MG63 (cell line): ENCODE data around the gene ADCY9. TPM values are rescaled to one million over a fixed set of nuclear protein-coding genes. Genes with fewer than 3 reads are reported as not detected.
"Not testable (repeated sequence)": the region's sequence is repeated elsewhere in the genome, so short reads cannot be mapped to it uniquely, and the experiment has no call there.

ENCODE experiments used
- DNase-seq: peaks from one replicate; pipeline ENCODE4 v3.0.0-alpha.2; 2020
- H3K27me3 ChIP-seq: fragments of 250-450 bp; sonication (Bioruptor Pico); 2 replicates; pipeline ENCODE4 v1.5.1; 2020; ENCODE audit warnings: mild to moderate bottlenecking, moderate library complexity
- H3K36me3 ChIP-seq: fragments of 250-450 bp; sonication (Bioruptor Pico); 2 replicates; pipeline ENCODE4 v1.5.1; 2020; ENCODE audit warnings: mild to moderate bottlenecking, moderate library complexity
- H3K4me3 ChIP-seq: fragments of 250-450 bp; sonication (Bioruptor Pico); 2 replicates; pipeline ENCODE4 v1.5.1; 2020; ENCODE audit warnings: mild to moderate bottlenecking, moderate library complexity
- H3K9me3 ChIP-seq: fragments of 250-450 bp; sonication (Bioruptor Pico); 2 replicates; pipeline ENCODE4 v1.5.1; 2020; ENCODE audit warnings: mild to moderate bottlenecking, moderate library complexity
- total RNA-seq: library from RNA; depleted of rRNA; stranded (reverse); fragments of >200 nt; shearing (Covaris generic); gene quantifications from 2 replicates; pipeline ENCODE4 v1.2.3, GENCODE V29; 2014; ENCODE audit warnings: low replicate concordance

ADCY9 gene
- total RNA-seq, 1 experiment from 2014 or later, result 18.4 TPM

DNA sequence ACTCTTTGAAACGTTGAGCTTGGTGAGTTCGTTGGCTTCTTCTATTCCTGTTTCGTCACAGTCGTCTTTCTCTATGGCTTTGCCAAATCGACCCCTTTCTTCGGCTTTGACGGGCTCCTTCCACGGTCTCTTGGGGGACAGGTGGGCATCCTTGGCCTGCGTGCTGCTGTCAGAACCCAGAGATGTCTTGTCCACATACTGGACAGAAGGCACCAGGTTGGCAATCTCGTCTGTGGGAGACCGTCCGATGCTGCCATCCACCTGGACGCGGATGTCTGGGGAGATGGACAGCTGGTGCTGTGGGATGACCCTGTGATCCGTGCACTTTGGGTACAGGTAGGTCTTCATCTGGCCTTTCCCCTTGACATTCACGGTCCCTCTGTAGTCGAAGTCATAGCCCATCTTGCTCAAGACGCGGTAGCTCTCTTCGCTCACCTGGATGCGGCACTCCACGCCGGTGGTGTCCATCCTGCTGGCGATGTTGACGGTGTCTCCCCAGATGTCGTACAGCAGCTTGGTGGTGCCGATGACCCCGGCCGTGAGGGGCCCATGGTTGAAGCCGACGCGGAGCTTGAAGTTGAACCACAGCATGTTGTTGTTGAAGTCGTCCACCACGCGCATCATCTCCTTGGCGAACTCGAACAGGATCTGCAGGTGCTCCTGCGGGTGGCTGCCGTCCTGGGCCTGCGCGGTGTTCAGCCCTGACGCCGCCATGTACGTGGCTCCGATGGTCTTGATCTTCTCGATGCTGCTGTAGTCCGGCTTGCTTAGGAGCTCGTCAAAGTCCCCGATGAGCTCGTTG, 150.3 kb downstream of the ADCY9 start:
- H3K27me3 ChIP-seq, result no peaks in the 10 kb centered on the region
- H3K4me3 ChIP-seq, result no peak overlapping the region
- H3K36me3 ChIP-seq, result peaks cover 40% of the 10 kb centered on the region
- H3K9me3 ChIP-seq, result no peaks in the 10 kb centered on the region; the same call in 1 of the 2 replicates
- DNase-seq, result no peak

DNA sequence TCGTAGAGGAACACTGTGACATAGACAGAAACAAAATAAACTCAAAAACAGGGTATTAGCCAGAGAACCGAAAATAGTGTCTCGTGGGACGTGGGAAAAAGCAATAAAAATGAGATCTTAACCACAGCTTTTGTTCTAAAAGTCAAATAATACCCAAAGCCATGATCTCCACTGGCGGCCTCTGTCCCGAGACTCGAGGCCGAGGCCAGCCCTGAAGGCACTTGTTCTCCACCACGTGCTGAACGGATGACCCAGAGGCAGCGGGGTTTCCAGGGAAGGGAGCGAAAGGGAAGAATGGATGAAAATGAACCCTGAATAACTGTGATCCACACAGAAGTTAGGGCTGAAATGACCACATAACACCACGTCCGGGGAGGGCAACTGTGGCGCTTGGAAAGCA, 150.9 kb downstream of the ADCY9 start:
- no peaks in the 10 kb centered on the region; the same call in 1 of the 2 replicates for H3K9me3 ChIP-seq
- H3K27me3 ChIP-seq, result no peaks in the 10 kb centered on the region
- DNase-seq, result no peak

DNA sequence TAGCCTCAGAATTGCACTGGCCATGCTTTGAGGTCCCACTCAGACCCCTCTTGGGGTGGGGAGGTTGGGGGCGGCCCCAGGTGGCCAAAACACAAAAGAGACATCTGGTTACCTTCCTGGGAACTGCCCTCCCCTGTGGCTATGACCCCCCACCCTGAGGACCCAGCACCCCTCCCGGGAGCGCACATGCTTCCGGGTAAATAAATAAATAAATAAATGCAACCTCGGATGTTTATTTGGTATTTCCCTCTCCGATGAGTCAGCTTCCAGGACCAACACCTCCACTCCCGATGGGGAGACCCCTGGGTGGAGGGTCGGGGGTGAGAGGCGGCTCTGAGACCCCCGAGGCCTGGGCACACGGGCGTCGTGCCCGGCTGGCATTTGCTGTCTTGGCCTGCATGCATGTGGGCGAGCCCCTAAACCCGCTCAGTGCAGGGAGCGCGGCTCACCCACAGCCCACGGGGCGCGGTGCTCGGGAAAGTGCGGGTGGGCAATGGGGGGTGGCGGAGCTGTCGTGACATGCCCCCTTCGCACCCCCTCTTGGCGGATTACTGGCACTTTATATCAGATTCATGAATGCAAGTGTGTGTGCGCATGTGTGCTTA, 151.5 kb downstream of the ADCY9 start:
- Histone ChIP-seq H3K4me3 (no peak overlapping the region), H3K36me3 (peaks cover 28% of the 10 kb centered on the region), H3K9me3 (no peaks in the 10 kb centered on the region; the same call in 1 of the 2 replicates), H3K27me3 (no peaks in the 10 kb centered on the region)
- no peak for DNase-seq

More for the DNA sequence above, 150.9 kb downstream of the ADCY9 start:
- Histone ChIP-seq H3K36me3 (peaks cover 33% of the 10 kb centered on the region), H3K4me3 (no peak overlapping the region)

DNA sequence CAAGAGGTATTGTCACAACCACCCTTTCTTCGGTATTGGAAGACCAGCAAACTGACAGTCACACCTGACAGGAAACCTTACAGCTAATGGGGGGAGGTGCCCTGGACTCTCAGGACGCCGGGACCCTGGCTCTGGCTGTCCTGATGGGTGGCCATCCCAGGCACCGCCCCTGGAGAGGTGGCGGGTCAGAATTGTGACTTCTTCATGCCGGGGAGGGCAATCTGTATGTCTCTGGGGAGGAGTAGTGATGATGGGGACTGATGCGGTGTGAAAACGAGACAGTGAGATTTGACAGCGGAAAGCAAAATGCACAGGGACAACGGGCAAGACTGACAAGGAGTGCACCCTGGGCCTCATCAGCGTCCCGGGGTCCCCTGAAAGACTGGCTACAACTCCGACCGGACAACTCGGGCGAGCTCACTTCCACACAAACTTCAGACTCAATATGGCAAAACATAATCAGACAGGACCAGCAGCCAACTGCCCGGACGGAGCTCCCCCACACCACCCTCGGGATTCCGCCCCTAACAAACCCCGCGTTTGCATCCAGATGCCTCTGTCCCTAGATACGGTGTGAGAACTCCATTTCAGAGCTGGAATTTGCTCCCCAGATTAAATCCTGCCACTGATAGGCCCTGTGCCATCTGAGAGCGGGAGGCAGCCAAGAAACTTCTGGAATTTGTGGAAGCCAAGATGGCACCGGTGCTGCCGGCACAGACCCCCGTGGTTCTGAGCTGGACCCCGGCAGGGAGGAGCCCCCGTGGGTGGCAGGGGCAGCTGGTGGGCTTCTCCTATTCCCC, 152.2 kb downstream of the ADCY9 start:
- Histone ChIP-seq H3K4me3 (no peak overlapping the region), H3K27me3 (no peaks in the 10 kb centered on the region), H3K36me3 (peaks cover 26% of the 10 kb centered on the region), H3K9me3 (no peaks in the 10 kb centered on the region; the same call in 1 of the 2 replicates)
- no peak for DNase-seq

DNA sequence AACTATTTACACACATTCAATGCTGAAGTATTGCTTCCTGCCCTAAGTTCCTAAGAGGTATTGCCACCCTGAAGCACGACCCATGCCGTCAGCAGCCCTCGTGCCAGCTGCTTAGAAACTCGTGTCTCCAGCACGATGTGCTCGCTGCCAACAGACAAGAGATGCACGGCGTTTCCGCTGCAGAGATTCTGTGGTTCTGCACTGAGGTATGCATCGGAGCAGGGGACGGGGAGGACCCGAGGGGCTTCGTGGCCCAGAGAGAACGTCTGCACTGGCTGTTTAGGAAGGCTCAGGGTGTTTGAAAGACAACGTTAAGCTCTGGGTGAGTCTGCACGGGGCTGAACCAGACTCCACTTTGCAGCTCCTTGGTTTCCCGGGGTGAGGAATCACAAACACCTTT, 153.0 kb downstream of the ADCY9 start:
- H3K27me3 ChIP-seq, result no peaks in the 10 kb centered on the region
- H3K4me3 ChIP-seq, result no peak overlapping the region
- no peaks in the 10 kb centered on the region; the same call in 1 of the 2 replicates for H3K9me3 ChIP-seq
- H3K36me3 ChIP-seq, result peaks cover 23% of the 10 kb centered on the region
- no peak for DNase-seq

DNA sequence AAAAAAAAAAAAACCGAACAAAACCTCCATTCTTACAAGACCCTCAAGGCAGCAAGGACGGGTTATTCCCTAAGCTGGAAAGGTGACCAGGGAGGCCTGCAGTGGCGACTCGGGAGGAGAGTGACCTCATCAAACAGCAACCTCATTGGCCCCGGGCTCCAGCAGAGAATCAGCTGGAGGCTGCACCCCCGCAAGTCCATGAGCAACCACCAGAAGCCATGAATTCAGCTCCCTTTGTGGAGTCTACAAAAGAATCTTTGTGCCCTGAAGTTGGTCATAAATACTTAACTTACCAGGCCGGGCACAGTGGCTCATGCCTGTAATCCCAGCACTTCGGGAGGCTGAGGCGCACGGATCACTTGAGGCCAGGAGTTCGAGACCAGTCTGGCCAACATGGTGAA, 154.8 kb downstream of the ADCY9 start:
- Histone ChIP-seq H3K9me3 (no peaks in the 10 kb centered on the region), H3K4me3 (no peak overlapping the region), H3K27me3 (no peaks in the 10 kb centered on the region)

DNA sequence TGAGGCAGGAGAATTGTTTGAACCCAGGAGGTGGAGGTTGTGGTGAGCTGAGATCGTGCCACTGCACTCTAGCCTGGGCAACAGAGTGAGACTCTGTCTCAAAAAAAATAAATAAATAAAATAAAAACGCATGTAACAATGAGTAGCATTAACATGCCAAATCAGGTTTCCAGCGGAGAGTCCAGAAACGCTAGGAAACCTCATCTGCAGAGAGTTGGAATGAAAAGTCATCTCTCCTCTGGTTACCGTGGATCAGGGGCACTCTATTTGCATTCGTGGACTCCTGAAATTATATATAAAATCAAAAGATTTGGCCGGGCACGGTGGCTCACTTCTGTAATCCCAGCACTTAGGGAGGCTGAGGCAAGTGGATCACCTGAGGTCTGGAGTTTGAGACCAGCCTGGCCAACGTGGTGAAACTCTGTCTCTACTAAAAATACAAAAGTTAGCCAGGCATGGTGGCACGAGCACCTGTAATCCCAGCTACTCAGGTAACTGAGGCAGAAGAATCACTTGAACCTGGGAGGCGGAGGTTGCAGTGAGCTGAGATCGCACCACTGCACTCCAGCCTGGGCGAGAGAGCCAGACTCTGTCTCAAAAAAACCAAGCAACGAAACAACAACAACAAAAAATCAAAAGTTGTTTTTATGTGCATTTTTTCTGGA, 156.2 kb downstream of the ADCY9 start:
- H3K9me3 ChIP-seq, H3K27me3 ChIP-seq, H3K36me3 ChIP-seq, DNase-seq: not testable (repeated sequence)
- H3K4me3 ChIP-seq, result peak overlapping the region; percentile 43

More for the DNA sequence above, 154.8 kb downstream of the ADCY9 start:
- peak; percentile 64 for DNase-seq
- H3K36me3 ChIP-seq, result peaks cover 17% of the 10 kb centered on the region

DNA sequence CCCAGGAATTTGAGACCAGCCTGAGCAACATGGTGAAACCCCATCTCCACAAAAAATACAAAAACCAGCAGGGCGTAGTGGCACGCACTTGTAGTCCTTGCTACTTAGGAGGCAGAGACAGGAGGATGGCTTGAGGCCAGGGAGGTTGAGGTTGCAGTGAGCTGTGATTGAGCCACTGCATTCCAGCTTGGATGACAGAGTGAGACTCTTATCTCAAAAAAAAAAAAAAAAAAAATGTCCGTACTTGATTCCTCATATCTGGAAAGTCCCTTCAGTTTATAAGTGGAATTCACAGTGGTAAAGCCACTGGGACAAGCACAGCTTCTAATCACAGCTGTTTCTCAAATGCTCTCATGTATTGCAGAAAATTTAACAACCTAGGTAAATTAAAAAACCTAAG, 157.1 kb downstream of the ADCY9 start:
- Histone ChIP-seq H3K9me3 (no peaks in the 10 kb centered on the region), H3K27me3 (no peaks in the 10 kb centered on the region), H3K4me3 (no peak overlapping the region), H3K36me3 (no peaks in the 10 kb centered on the region)
- DNase-seq, result peak; percentile 76

DNA sequence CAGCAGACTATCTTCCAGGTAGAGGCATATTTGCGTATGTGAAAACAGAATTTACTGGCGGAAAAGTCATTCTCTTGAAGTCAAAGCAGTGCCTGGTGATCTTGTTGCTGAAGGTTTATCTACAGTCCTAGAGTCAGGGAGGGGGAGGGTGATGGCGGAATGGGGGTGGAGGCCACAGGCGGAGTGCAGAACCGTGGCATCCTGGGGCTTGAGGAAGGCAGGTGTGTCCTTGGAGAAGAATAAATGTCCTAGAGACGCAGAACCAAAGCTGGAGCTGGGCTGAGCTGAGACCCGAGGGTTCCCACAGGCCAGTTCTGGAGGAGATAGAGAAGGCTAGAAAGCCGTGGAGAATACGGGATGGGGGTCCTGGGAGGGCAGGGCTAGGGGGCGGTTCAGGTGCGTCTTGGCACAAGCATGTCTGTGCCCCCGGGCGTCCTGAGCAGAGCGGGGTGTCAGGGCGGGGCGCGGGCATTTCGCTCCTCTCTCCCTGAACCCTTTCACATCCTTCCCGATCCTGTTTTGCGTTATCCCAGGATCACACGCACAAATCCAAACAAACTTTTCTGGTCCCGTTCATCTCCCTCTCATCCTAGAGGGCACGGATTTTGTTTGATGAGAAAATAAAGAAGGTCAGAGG, 158.8 kb downstream of the ADCY9 start:
- Histone ChIP-seq H3K4me3 (no peak overlapping the region), H3K36me3 (no peaks in the 10 kb centered on the region), H3K27me3 (no peaks in the 10 kb centered on the region), H3K9me3 (no peaks in the 10 kb centered on the region)
- no peak for DNase-seq

DNA sequence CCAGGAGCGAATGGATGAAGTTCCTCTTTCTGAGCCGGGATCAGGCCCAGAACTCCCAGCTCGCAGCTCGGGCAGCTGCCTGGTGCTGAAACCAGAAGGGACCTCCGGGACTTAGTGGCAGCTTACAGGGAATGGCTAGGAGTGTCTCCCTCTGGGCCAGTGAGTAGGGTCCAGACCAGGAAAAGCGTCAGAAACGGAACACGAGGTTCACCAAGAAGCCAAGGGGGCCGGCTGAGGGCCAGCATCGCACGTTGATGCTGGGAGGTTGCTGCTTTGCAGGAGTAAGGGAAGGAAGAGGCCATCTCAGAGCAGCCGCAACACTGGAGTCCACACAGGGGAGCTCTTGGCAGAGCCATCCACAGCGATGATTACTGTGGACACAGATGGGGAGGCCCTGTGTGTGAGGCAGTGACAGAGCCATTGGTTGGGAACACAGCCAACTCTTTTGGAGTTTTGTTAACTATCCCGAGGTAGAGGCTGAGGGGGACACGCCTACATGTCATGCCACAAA, 161.8 kb downstream of the ADCY9 start:
- H3K27me3 ChIP-seq, result no peaks in the 10 kb centered on the region
- H3K4me3 ChIP-seq, result no peak overlapping the region
- no peaks in the 10 kb centered on the region for H3K9me3 ChIP-seq
- H3K36me3 ChIP-seq, result no peaks in the 10 kb centered on the region
- no peak for DNase-seq

DNA sequence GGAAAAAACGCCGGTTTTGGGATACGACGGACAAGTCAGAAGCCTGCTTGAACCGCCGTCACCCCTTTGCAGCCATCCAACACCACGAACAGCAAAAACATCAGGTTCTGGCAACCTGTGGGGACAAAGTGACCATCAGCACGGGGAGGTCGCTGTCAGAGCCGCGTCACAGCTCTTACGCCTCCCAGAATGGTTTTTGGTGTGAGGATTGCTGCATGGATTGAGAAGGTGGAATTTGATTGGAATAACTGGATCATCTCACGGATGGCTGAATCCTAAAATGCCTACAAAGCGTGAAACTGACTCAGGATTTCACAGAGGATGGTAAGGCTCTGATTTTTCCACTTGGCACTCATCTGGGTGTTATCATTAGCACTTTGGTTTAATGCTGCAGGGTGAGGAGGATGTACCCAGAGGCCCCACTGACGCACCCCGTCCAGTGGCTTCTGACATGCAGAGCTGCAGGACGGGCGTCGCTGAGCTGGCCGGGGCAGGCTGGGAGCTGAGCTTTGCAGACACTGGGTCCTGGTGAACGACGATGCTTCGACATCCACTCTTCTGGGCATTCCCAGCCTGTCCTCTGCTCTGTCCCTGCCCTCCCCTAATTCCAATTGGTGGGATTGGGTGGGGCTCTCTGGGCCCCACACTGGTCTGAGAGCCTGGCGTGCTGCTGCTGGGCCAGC, 162.4 kb downstream of the ADCY9 start:
- Histone ChIP-seq H3K27me3 (no peaks in the 10 kb centered on the region), H3K4me3 (no peak overlapping the region), H3K36me3 (no peaks in the 10 kb centered on the region), H3K9me3 (no peaks in the 10 kb centered on the region)
- DNase-seq, result no peak

DNA sequence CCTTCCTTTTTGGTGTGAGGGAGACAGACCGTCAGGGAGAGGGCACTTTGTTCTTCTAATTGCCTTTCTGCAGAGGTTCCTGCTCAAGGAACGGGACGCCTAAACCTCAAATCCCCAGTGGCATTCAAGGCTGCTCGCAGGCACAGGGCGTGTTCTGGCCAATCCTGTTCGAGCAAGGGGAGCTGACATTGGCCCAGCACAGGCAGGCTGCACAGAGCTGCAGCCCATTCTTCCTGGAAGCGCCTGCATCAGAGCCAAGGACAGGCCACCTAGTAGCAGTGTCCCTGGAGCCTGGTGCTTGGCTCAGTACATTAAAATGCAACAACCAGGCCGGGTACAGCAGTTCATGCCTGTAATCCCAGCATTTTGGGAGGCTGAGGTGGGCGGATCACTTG, 163.5 kb downstream of the ADCY9 start:
- Histone ChIP-seq H3K9me3 (no peaks in the 10 kb centered on the region), H3K27me3 (no peaks in the 10 kb centered on the region), H3K36me3 (peaks cover 9% of the 10 kb centered on the region), H3K4me3 (no peak overlapping the region)
- DNase-seq, result peak; percentile 52

DNA sequence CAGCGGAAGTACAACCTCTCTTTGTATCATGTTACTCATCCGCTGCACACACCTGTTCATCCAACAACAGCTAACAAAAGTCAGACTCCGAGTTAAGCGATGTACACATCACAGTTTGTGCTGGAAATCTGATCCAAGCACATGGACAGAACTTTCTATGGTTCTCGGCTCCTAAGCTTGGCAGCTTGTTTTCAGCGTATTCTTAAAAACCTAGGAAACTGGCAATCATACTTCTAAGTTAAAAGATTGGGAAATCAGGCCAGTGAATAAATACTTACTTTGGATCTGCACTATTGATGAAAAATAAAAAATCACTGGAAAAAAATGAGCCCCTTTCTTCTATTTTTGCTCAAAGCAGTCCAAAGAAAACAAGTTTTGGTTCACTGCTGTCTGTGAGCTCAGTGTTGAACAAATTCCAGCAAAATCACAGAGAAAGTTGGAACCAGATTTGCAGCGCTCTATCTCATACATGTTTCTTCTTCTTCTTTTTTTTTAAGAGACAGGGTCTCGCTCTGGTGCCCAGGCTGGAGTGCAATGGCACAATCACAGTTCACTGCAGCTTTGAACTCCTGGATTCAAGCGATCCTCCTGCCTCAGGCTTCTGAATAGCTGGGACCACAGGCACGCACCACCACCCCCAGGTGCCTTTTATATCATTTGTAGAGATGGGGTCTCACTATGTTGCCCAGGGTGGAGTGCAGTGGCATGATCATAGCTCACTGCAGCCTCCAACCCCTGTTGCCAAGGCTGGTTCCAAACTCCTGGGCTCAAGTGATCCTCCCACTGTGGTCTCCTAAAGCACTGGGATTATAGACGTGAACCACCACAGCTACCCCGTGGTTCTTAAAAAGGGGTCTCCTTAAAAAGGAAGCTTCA, 164.1 kb downstream of the ADCY9 start:
- DNase-seq, result no peak
- Histone ChIP-seq H3K27me3 (no peaks in the 10 kb centered on the region), H3K36me3 (peaks cover 9% of the 10 kb centered on the region), H3K4me3 (no peak overlapping the region), H3K9me3 (no peaks in the 10 kb centered on the region)

DNA sequence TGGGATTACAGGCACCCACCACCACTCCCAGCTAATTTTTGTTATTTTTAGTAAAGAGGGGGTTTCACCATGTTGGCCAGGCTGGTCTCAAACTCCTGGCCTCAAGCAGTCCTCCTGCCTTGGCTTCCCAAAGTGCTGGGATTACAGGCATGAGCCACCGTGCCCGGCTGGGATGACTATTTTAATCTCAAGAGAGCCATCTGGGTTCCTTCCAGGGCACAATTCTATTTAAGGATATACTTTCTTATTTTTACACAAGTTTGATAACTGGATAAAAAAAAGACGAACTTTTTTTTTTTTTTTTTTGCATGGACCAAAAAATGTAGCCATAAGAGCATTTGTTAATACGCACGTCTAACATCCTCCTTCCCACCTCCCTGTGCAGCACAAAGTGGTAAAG, 164.9 kb downstream of the ADCY9 start:
- not testable (repeated sequence) for H3K36me3 ChIP-seq, H3K27me3 ChIP-seq, H3K9me3 ChIP-seq, H3K4me3 ChIP-seq, DNase-seq
